PFSK-1 (cell line): ENCODE data around the gene PLEKHO1.

Experiments
- FOXP2 ChIP-seq: optimal IDR thresholded peaks from 2 replicates; pipeline ENCODE3; 2011; ENCODE audit warnings: borderline replicate concordance, control low read depth, inconsistent platforms; ENCODE audit not compliant: insufficient read depth; ENCODE audit errors: extremely low read length, extremely low read depth
- POLR2AphosphoS5 ChIP-seq: IDR thresholded peaks from 2 replicates; pipeline ENCODE4 v1.6.1; 2012; ENCODE audit warnings: low read depth, mild to moderate bottlenecking, control low read depth, low read length, moderate library complexity
- REST ChIP-seq, 2 experiments: IDR thresholded peaks; 2 replicates each; pipeline versions ENCODE4 v1.6.1 to v1.8.0; 2011 to 2012; ENCODE audit warnings: low read depth in 2 of 2, low read length in 2 of 2, control low read depth in 1 of 2, inconsistent platforms in 1 of 2, mild to moderate bottlenecking in 1 of 2, moderate library complexity in 1 of 2; ENCODE audit not compliant: insufficient read depth in 1 of 2
- SIN3A ChIP-seq: IDR thresholded peaks from 2 replicates; pipeline ENCODE4 v1.6.1; 2012; ENCODE audit warnings: mild to moderate bottlenecking, low read length, moderate library complexity, borderline replicate concordance; ENCODE audit not compliant: insufficient read depth
- TAF1 ChIP-seq: IDR thresholded peaks from 2 replicates; pipeline ENCODE4 v1.6.1; 2012; ENCODE audit warnings: low read length, control low read depth, borderline replicate concordance; ENCODE audit not compliant: insufficient read depth

The PLEKHO1 gene

GRCh38 chr1:150164224-150164623 is 14.5 kb downstream of the PLEKHO1 start:
- TF ChIP-seq TAF1 (no peak), REST (IDR thresholded peaks at IDR 0.05; ENCODE audit: insufficient read depth in 1 of 2, low read depth in 2 of 2, low read length in 2 of 2) (no peak), FOXP2 (no peak), POLR2AphosphoS5 (no peak), SIN3A (no peak)

GRCh38 chr1:150164779-150165178 is 15.1 kb downstream of the PLEKHO1 start:
- TF ChIP-seq SIN3A (no peak), FOXP2 (no peak)

- TF ChIP-seq SIN3A, result no peak
- no peak for TF ChIP-seq TAF1
- TF ChIP-seq FOXP2, result no peak
- TF ChIP-seq REST (IDR thresholded peaks at IDR 0.05; ENCODE audit: insufficient read depth in 1 of 2, low read depth in 2 of 2, low read length in 2 of 2), result no peak
- TF ChIP-seq POLR2AphosphoS5, result no peak
Measured at GRCh38 chr1:150165622-150166612, 16.2 kb downstream of the PLEKHO1 start.

- no peak for TF ChIP-seq FOXP2
- TF ChIP-seq SIN3A, result no peak
- TF ChIP-seq REST (IDR thresholded peaks at IDR 0.05; ENCODE audit: insufficient read depth in 1 of 2, low read depth in 2 of 2, low read length in 2 of 2), result no peak
- no peak for TF ChIP-seq POLR2AphosphoS5
- TF ChIP-seq TAF1, result no peak
Measured at GRCh38 chr1:150168960-150169601, 19.4 kb downstream of the PLEKHO1 start.

GRCh38 chr1:150171801-150172200 is 22.1 kb downstream of the PLEKHO1 start:
- TF ChIP-seq FOXP2, result no peak
- no peak for TF ChIP-seq SIN3A
- TF ChIP-seq TAF1, result no peak
- no peak for TF ChIP-seq POLR2AphosphoS5
- no peak for TF ChIP-seq REST (IDR thresholded peaks at IDR 0.05; ENCODE audit: insufficient read depth in 1 of 2, low read depth in 2 of 2, low read length in 2 of 2)
